Occipital lobe (tissue), 2 donors: ENCODE data around the gene RAB34. TPM values are rescaled to one million over a fixed set of nuclear protein-coding genes. Genes with fewer than 3 reads are reported as not detected.
A peak's percentile ranks its signal among the peaks of the same experiment; 100 is the strongest.

ENCODE experiments used
- DNase-seq: peaks from one replicate; lab custom pipeline; 2025; lab: John Stamatoyannopoulos, UW
- total RNA-seq: library from RNA; depleted of rRNA; stranded (reverse); fragments of >200 nt; gene quantifications from one replicate; pipeline ENCODE4 v1.2.3, GENCODE V29; 2014

The RAB34 gene
- total RNA-seq, 1 donor from 2014 or later = 10.6 TPM

GRCh38 chr17:28712705-28713415 is 4.8 kb downstream of the RAB34 start:
- no peak for DNase-seq

GRCh38 chr17:28712032-28712704 is 5.5 kb downstream of the RAB34 start:
- no peak for DNase-seq

GRCh38 chr17:28711723-28712031 is 6.0 kb downstream of the RAB34 start, which contains the start of gene PROCA1:
PROCA1 (minus strand) TSS chr17:28711888; CDS start chr17:28711660, 228 bp downstream.
- DNase-seq = no peak

GRCh38 chr17:28710861-28711722 is 6.6 kb downstream of the RAB34 start:
- DNase-seq = peak; percentile 81

GRCh38 chr17:28707339-28707720 is 10.3 kb downstream of the RAB34 start:
- no peak for DNase-seq

- no peak for DNase-seq
Measured at GRCh38 chr17:28706471-28707338, 11.0 kb downstream of the RAB34 start.

GRCh38 chr17:28705728-28706334 is 11.8 kb downstream of the RAB34 start:
- DNase-seq = no peak

GRCh38 chr17:28705074-28705659 is 12.5 kb downstream of the RAB34 start:
- no peak for DNase-seq

GRCh38 chr17:28704219-28704858 is 13.3 kb downstream of the RAB34 start:
- no peak for DNase-seq

GRCh38 chr17:28703552-28704218 is 14.0 kb downstream of the RAB34 start:
- no peak for DNase-seq

GRCh38 chr17:28702752-28703150 is 14.9 kb downstream of the RAB34 start:
- DNase-seq = no peak

- peak; percentile 49 for DNase-seq
Measured at GRCh38 chr17:28702026-28702751, 15.5 kb downstream of the RAB34 start.

- DNase-seq = no peak
Measured at GRCh38 chr17:28700830-28701492, 16.7 kb downstream of the RAB34 start.

- no peak for DNase-seq
Measured at GRCh38 chr17:28700278-28700677, 17.4 kb downstream of the RAB34 start.

- no peak for DNase-seq
Measured at GRCh38 chr17:28698253-28698941, 19.3 kb downstream of the RAB34 start.

- DNase-seq = no peak
Measured at GRCh38 chr17:28693869-28694268, 23.8 kb downstream of the RAB34 start.

GRCh38 chr17:28689011-28689410 is 28.7 kb downstream of the RAB34 start:
- no peak for DNase-seq

- no peak for DNase-seq
Measured at GRCh38 chr17:28688481-28688880, 29.2 kb downstream of the RAB34 start.
